ENCODE results near the gene SLC35G2.
"Not testable (repeated sequence)": the region's sequence is repeated elsewhere in the genome, so short reads cannot be mapped to it uniquely, and the experiment has no call there.

SLC35G2 gene

DNA sequence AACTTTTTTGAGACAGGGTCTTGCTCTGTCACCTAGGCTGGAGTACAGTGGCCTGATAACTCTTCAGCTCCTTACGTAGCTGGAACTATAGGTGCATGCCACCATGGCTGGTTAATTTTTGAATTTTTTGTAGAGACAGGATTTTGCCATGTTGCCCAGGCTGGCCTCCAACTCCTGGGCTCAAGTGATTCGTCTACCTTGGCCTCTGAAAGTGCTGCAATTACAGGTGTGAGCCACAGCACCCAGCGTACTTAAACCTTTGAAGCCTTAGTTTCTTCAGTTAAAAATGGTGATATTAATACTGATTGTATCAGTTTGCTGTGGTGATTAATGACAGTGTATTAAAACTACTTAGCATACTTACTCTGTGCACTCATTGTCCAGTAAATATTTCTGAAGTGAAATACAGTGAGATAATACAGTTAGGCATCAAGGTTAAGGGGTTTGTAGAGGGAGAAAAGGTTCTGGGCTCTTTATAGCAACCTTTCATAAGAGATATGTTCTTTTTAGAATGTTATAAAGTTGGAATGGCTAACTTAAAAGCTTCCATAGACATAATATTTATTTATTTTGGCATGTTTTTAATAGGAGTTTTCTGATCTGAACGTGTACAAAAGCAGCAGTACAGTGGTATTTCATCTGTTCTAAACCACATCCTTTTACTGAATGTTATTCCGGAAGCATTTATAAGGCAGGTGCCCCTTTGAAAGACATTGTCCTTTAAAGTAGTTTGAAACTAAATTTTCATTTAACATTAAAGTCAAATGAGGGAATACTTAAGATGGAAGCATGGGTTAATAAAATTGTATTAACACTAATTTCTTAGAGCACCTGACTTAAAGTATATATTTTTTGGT lies 66.7 kb downstream of the SLC35G2 start:
- DNase-seq (ENCODE audit: low read depth in 2 of 2): no peak

- DNase-seq (ENCODE audit: low read depth in 2 of 2): no peak
Measured at GRCh38 chr3:136889947-136890346, 71.0 kb downstream of the SLC35G2 start.

DNA sequence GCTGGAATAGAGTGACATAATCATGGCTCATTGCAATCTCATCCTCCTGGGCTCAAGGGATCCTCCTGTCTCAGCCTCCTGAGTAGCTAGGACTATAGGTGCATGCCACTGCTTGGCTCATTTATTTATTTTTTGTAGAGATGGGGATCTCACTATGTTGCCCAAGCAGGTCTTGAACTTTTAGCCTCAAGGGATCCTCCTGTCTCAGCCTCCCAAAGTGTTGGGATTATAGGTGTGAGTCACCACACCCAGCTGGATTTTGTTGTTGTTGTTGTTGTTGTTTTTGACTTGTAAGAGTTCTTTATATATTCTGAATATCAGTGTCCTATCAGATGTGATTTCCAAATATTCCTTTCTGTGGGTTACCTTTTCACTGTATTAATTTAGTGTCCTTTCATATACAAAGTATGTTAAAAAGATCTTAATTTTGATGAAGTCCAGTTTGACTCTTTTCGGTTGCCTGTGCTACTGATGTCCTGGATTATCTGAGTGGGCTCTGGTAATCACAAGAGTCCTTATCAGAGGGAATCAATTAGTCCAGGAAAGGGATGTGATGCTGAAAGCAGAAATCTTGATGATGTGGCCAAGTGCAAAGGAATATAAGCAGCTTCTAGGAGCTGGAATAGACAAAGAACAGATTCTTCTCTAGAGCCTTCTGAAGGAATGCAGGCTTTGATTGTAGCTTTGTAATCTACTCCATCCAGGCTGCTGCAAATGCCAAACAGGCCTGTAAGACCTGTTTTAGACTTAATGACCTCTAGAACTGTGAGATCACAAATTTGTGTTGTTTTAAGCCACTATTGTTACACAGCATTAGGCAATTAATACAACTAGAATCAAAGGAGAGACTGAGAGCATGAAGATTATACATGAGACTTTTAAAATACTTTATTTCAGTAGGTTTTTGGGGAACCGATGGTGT lies 73.3 kb downstream of the SLC35G2 start:
- DNase-seq (ENCODE audit: low read depth in 2 of 2): no peak

DNA sequence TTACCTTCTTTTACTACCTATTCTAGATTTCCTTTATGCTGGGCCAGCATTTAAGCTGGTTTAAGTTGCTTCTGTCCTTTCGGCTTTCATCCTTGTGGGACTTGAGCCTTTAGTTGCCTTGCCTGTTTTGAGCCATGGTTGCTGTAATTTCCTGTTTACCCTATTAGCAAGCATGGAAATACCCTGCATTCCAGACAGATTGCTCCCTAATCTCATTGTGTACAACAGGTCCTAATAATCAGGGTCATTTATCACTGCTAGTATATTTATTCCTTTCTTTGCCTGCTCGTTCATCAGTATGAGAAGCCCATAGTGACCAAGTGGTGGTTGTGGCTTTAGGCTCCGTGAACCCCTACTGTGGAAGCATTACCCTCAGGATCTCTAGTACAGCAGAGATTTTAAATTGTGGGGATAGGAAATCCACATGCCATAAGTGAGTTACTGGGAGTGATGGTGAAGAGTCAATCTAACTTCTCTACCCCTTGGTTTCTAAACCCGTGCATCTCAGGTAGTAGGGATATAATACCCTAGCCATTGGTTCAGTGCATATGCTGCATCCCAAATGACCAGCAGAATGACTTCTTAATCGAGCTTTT lies 75.0 kb downstream of the SLC35G2 start:
- DNase-seq (ENCODE audit: low read depth in 2 of 2): no peak

DNA sequence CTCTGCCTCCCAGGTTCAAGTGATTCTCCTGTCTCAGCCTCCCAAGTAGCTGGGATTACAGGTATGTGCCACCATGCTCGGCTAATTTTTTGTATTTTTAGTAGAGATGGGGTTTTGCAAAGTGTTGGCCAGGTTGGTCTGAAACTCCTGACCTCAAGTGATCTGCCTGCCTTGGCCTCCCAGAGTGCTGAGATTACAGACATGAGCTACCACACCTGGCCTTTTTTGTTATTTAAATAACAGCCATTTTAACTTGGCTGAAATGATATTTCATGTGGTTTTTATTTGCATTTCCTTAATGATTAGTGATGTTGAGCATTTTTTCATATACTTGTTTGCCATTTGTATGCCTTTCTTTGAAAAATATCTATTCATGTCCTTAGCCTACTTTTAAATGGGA lies 78.2 kb downstream of the SLC35G2 start:
- DNase-seq (ENCODE audit: low read depth in 2 of 2): not testable (repeated sequence)

- no peak for DNase-seq (ENCODE audit: low read depth in 2 of 2)
Measured at GRCh38 chr3:136898549-136898948, 79.6 kb downstream of the SLC35G2 start.

DNA sequence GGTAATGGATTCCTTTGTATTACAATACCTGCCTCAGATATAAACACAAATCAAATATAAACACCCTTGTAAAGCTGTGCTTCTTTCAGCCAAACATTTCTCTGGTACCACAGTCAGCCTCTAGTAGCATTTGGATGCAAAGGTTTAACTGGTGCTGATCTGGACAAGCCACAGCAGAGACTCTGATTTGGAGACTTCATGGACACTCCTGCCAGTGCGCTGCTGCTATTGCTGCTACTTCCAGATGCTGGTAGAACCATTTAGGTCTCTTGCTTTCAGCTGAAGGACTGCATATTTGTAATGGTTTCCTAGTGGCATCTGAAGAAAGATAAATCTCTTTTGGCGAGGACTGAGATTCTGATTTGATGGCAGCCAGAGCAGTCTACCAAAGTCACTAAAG lies 80.0 kb downstream of the SLC35G2 start:
- DNase-seq (ENCODE audit: low read depth in 2 of 2): no peak

DNA sequence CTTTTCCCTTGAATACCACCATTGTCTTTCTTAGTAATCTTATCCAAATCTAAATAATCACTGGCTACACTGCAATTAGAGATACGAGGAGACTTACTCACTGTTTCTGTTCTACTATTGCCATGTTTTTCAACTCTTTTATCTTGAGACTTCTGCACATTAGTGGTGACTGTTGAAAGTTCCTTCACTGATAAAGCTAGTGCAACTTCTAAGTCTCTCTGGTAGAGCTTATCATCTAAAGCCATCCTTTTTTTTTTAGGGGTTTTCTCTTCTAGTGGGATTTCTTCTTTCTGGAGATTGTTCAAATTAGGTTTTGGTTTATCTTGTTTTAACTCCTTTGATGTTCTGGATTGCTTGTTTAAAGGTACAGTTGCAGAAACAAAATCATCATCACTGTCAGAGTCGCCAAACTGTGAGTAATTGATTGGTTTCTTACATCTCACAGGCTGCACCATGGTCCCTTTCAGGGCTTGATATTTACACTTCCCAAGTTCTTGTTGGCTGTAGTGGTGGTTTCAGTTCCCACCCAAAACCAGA lies 80.8 kb downstream of the SLC35G2 start:
- no peak for DNase-seq (ENCODE audit: low read depth in 2 of 2)

DNA sequence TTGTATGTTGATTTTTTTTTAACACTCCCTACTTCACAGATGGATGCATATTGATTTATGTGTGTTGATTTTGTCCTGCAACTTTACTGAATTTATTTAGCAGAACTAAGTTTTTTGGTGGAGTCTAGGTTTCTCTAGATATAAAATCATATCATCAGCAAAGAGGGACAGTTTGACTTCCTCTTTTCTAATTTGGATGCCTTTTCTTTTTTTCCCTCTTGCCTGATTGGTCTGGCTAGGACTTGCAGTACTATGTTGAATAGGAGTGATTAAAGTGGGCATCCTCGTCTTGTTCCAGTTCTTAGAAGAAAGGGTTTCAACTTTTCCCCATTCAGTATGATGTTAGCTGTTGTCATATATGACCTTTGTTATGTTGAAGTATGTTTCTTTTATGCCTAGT lies 81.8 kb downstream of the SLC35G2 start:
- DNase-seq (ENCODE audit: low read depth in 2 of 2): not testable (repeated sequence)

- no peak for DNase-seq (ENCODE audit: low read depth in 2 of 2)
Measured at GRCh38 chr3:136901391-136901790, 82.5 kb downstream of the SLC35G2 start.

DNA sequence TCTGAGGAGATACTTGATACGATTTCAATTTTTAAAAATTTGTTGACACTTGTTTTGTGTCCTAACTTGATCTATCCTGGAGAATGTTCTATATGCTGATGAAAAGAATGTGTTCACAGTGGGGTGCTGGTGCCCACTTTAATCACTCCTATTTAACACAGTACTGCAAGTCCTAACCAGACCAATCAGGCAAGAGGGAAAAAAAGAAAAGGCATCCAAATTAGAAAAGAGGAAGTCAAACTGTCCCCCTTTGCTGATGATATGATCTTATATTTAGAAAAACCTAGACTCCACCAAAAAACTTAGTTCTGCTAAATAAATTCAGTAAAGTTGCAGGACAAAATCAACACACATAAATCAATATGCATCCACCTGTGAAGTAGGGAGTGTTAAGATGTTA lies 83.6 kb downstream of the SLC35G2 start:
- not testable (repeated sequence) for DNase-seq (ENCODE audit: low read depth in 2 of 2)

DNA sequence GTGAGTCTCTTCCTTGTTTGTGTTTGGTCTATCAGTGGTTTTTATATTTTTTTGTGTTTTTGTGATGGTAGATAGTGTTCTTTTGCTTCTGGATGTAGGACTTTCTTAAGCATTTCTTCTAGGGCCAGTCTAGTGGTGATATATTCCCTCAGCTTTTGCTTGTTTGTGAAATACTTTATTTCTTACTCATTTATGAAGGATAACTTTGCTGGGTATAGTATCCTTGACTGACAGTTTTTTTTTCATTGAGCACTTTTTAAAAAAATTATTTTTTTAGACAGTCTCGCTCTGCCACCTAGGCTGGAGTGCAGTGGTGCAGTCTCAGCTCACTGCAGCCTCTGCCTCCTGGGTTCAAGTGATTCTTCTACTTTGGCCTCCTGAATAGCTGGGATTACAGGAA lies 85.0 kb downstream of the SLC35G2 start:
- DNase-seq (ENCODE audit: low read depth in 2 of 2): no peak

DNA sequence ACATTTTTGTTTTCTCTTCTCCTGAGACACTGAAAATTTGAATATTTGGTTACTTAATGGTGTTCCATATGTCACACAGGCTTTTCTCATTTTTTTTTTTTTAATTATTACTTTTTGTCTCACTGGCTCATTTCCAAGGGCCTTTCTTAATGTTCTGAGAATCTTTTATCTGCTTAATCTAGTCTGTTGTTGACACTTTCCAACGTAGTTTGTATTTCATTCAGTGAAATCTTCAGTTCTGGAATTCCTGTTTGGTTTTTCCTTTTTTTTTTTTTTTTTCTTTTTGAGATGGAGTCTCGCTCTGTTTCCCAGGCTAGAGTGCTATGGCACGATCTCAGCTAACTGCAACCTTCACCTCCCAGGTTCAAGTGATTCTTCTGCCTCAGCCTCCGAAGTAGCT lies 85.8 kb downstream of the SLC35G2 start:
- no peak for DNase-seq (ENCODE audit: low read depth in 2 of 2)
